GM19455 (cell line): ENCODE data around the gene ELP5.

ENCODE experiments used
- ATAC-seq: cut with Tn5 transposase; IDR thresholded peaks from one replicate; pipeline ENCODE4 v1.9.1; 2021; ENCODE audit not compliant: unreplicated experiment

Gene ELP5

GRCh38 chr17:7282752-7283321 lies 30.8 kb downstream of the ELP5 start:
- no peak for ATAC-seq

GRCh38 chr17:7283471-7284216 lies 31.6 kb downstream of the ELP5 start:
- ATAC-seq: no peak

- no peak for ATAC-seq
Observed at GRCh38 chr17:7284911-7285310, 32.9 kb downstream of the ELP5 start.

- no peak for ATAC-seq
Observed at GRCh38 chr17:7285679-7286078, 33.7 kb downstream of the ELP5 start.

GRCh38 chr17:7289256-7290032 lies 37.4 kb downstream of the ELP5 start:
- ATAC-seq: no peak

GRCh38 chr17:7290166-7290565 lies 38.2 kb downstream of the ELP5 start:
- ATAC-seq: no peak

GRCh38 chr17:7290685-7291084 lies 38.7 kb downstream of the ELP5 start:
- no peak for ATAC-seq

GRCh38 chr17:7292194-7292593 lies 40.2 kb downstream of the ELP5 start:
- ATAC-seq: no peak

- no peak for ATAC-seq
Observed at GRCh38 chr17:7292729-7293128, 40.7 kb downstream of the ELP5 start.

- no peak for ATAC-seq
Observed at GRCh38 chr17:7293159-7293558, 41.1 kb downstream of the ELP5 start.

- ATAC-seq: no peak
Observed at GRCh38 chr17:7293816-7294613, 42.0 kb downstream of the ELP5 start.

- no peak for ATAC-seq
Observed at GRCh38 chr17:7294614-7295153, 42.7 kb downstream of the ELP5 start, which contains the start of gene YBX2. TSS of gene YBX2 (minus strand) at chr17:7294639. CDS start at chr17:7294500, 139 bp downstream.

- ATAC-seq: no peak
Observed at GRCh38 chr17:7295230-7296180, 43.5 kb downstream of the ELP5 start.

- no peak for ATAC-seq
Observed at GRCh38 chr17:7296189-7296861, 44.3 kb downstream of the ELP5 start.

GRCh38 chr17:7304179-7304578 lies 52.2 kb downstream of the ELP5 start:
- no peak for ATAC-seq

GRCh38 chr17:7306911-7307685 lies 55.1 kb downstream of the ELP5 start, which contains the start of gene EIF5A:
TSS of gene EIF5A (plus strand) at chr17:7307628. CDS start at chr17:7309636, 2,008 bp downstream.
- ATAC-seq: peak; percentile 61

GRCh38 chr17:7307686-7308624 lies 55.9 kb downstream of the ELP5 start:
- peak; percentile 1 for ATAC-seq
